LNCaP clone FGC (cell line): ENCODE data around the gene SIGLEC10.
"Not testable (repeated sequence)": the region's sequence is repeated elsewhere in the genome, so short reads cannot be mapped to it uniquely, and the experiment has no call there.

ENCODE experiments used
- DNase-seq: peaks from one replicate; pipeline ENCODE4 v3.0.0-alpha.2; 2011; ENCODE audit warnings: low read depth
- H3K4me3 ChIP-seq: 2 replicates; pipeline ENCODE4 v1.5.1; 2011; ENCODE audit warnings: mild to moderate bottlenecking, low read depth, low read length, control low read depth
- CTCF ChIP-seq: IDR thresholded peaks from 2 replicates; pipeline ENCODE4 v1.5.1; 2012; ENCODE audit warnings: mild to moderate bottlenecking; ENCODE audit not compliant: control insufficient read depth, insufficient read depth; ENCODE audit errors: extremely low read depth

The SIGLEC10 gene

GRCh38 chr19:51417107-51417809 is at the start of gene SIGLEC10:
SIGLEC10 (minus strand) TSS chr19:51417642; CDS start chr19:51417581, 61 bp downstream.
- no peak for DNase-seq
- no peak for TF ChIP-seq CTCF
- no peak within 1 kb of the TSS for H3K4me3 ChIP-seq

GRCh38 chr19:51466723-51467122 is 49.3 kb upstream of the SIGLEC10 start:
- H3K4me3 ChIP-seq: no peak overlapping the region
- no peak for DNase-seq
- no peak for TF ChIP-seq CTCF

- DNase-seq, H3K4me3 ChIP-seq: not testable (repeated sequence)
Observed at GRCh38 chr19:51463976-51464581, 46.6 kb upstream of the SIGLEC10 start.

- DNase-seq: no peak
- no peak overlapping the region for H3K4me3 ChIP-seq
- no peak for TF ChIP-seq CTCF
Observed at GRCh38 chr19:51462681-51463080, 45.2 kb upstream of the SIGLEC10 start.

GRCh38 chr19:51462276-51462675 is 44.8 kb upstream of the SIGLEC10 start:
- no peak overlapping the region for H3K4me3 ChIP-seq
- no peak for DNase-seq

GRCh38 chr19:51461723-51462161 is 44.3 kb upstream of the SIGLEC10 start:
- TF ChIP-seq CTCF: no peak
- no peak for DNase-seq
- no peak overlapping the region for H3K4me3 ChIP-seq

More at GRCh38 chr19:51462276-51462675, 44.8 kb upstream of the SIGLEC10 start:
- no peak for TF ChIP-seq CTCF

- DNase-seq: no peak
- H3K4me3 ChIP-seq: peak overlapping the region; percentile 12; the same call in 1 of the 2 replicates
- no peak for TF ChIP-seq CTCF
Observed at GRCh38 chr19:51460164-51460992, 42.9 kb upstream of the SIGLEC10 start.
